Medulla oblongata (tissue), 1 donor: ENCODE results near the gene PCDH9.
"Not testable (repeated sequence)": the region's sequence is repeated elsewhere in the genome, so short reads cannot be mapped to it uniquely, and the experiment has no call there.

ENCODE experiments used
- DNase-seq: peaks from one replicate; pipeline ENCODE4 v3.0.0-alpha.2; 2015; ENCODE audit errors: extremely low spot score

Gene PCDH9

DNA sequence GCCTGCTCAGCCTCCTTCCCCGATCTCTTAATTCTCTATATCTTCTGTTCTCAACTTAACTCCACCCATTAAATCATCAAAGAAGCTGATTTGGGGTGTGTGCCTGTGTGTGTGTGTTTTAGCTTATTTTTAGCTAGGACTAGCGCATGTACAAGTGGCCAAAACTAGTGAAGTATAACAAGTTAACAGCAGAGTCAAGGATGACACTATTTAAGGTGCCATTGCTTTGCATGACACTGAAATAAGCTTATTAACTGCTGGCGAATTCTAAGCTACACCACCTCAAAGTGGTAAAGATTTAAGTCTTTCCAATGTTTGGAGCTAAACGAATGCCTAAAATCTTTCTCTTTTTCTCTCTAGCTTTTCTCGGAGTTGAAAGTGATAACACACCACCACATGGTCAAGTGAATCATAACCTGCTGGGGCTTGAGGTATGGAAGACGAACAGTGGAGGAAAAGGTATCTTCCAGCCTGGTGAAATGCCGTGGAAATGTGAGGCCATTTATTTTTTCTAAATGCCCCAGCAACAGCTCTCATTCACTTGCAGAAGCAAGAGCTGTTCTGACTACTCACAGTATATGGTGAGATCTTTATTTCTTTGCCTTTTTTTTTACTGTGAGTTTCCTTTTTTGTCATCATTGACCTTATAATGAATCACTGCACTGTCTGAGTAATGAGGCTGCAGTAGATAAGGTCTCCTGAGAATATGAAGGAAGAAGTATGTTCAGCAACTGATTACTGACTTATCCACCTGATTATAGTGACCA, 570.3 kb downstream of the PCDH9 start:
- DNase-seq: no peak

DNA sequence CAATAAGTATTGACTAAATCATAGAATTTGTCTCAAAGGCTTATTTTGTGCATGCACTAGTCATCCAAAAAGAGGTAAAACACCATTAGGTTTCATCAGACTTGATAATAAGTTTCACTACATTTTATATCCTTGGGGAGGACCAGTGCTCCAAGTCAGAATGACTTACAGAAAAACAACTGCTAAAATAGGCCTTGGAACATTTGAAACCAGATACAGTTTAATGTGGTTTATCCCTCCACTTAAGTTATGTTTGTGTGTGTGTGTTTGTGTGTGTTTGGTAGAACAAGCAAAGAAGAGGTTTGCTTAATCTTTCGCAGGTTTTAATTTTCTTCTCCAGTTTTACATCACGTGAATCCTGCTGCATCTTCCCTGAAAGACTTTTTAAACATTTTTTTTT, 570.9 kb downstream of the PCDH9 start:
- no peak for DNase-seq

DNA sequence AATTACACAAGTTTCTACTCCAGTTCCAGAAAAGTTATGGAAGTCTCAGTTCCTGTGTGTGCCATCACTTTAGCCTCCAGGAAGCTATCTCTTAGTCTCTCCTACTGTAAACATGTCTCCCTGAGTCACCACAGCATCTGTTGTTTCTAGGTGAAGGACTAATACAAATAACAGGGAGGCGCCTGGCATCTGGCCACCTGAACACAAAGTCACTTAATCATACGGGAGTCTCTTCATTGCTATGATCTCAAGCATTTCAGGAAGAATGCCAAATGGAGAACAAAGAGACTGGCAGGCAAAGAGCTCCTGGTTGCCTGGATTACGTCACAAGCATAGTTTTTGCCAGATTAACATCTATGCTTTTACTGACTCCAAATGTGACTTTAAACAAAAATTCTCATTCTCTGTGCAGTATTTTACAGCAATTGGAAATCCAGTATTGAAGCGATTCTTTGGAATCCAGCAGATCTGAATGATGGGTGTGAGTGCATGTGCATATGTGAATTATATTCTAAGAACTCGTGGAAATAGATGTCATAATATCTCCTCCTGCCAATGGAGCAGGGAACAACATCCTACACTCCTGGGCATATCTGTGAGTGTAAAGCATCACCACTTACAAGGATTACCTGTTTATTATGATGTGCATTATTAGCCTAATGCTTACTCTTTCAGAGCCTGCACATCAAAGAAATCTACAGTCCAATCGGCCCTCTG, 572.8 kb downstream of the PCDH9 start:
- peak; percentile 74 for DNase-seq

DNA sequence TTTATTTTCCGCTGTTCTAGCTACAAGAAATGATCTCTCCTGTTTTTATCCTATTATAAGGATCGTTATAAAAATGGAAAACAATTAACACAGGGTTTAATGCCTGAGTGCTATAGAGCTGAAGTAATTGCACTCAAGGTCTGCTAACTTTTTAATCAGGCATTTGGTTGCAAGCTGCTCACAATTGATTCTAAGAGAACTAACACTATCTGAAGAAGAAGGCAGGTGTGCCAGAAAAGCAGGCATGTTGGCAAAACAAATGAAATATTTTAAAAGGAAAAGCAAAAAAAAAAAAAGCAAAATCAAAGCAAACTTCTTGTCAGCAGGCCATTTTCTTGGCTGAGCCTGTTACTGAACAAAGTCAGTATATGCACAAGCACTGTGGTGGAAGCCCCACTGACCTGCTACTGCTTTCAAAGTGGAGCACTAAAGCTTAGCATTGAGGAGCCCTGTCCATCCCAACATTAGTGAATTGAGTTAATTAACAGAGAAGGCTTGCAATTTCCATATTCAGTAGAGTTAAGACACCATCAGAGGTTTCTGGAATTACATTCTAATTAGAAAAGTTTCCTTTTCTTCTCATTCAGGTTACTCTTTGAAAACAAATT, 574.2 kb downstream of the PCDH9 start:
- no peak for DNase-seq

DNA sequence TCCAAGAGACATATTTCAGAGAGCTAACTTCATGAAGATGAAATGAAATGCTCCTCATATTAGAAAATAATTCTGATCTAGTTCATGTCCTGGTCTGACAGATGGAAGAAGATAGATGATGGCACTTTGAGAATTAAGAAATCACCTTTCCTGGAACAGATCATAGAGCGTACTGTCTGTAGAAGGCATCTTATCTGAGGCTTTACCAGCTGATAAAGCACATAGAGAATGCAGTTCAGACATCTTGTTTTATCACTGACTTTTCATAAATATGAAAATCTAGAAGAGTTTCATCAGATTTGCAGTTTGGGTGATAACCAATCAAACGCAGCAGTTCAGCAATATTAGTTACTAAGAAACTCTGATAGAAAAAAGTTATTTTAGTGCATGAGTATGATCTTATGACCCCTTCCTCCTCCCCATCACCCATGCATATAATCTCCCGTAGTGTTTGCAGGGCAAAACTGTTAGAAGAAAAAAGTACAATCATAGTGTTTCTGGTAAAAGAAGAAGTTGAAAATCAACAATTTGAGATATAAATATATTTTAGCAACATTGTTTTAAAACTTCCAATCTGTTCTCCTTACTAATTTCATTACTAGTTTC, 585.2 kb downstream of the PCDH9 start:
- DNase-seq: no peak

DNA sequence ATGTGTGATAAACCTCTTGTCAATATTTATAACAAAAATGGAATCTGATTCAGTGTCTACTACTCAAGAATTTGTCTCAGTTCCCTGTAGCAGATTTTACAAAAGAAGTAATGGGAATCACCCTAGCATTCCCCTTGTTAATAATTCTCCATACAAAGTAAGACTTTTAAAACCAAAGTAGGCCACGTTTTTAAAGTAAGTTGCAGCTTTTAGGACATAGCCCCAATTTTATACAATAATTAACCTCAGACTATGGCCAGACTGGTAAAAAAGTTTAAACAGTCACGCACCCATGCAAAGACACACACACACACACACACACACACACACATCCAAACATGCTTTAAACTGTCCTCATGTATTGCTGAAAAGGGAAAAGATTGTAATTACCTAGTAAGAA, 589.9 kb downstream of the PCDH9 start:
- no peak for DNase-seq

DNA sequence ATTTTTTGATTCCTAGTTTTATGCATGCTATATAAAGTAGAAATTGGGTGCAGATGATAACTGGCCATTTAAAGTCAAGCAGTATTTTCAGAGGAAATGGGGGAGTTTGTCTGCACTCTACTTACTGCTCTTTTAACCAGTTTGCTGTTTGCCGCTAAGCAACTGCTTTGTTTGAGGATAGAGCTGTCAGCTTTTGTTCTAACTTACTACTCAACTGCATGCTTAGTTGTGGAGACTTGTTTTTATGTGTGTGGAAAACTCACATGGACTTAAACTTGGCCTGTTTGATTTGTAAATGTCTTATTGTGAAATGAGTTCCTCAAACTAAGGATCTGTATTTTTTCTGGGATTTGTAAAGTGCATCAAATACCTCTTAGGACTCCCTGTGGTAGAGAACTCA, 591.1 kb downstream of the PCDH9 start:
- DNase-seq: no peak

DNA sequence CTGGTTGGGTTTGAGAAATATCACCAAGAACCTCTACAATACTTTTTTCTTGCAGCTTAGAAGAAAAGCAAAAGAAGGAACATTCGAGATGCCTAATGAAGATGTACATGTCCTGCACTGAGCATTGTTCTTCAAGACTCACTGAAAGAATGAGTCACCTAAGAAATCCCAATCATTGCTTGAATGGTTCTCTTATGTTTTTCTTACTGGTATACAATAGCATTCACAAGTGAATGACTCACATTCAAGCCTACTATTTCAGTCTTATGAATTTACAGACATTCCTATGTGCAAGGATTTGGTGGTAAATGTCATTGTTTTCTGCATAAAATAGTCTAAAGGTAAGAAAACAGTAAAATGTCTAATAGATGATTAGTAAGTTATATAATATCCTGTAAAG, 594.6 kb downstream of the PCDH9 start:
- no peak for DNase-seq

DNA sequence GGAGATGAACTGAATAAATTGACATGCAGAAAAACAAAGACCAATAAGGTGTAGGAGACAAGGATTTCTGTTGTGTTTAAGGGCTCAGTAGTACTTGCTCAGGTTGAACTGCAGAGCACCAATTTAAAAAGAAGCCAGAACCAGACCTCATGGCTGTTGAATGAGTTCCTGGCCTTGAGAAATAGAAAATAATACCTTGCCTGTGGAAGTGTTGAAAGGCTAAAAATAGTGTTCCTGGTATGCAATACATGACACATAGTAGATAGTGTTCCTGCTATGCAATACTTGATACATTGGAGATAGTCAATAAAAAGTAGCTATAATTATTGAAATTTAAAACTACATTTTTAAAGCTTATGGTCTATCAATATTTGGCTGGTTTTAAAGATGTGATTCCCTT, 595.8 kb downstream of the PCDH9 start:
- DNase-seq: no peak

DNA sequence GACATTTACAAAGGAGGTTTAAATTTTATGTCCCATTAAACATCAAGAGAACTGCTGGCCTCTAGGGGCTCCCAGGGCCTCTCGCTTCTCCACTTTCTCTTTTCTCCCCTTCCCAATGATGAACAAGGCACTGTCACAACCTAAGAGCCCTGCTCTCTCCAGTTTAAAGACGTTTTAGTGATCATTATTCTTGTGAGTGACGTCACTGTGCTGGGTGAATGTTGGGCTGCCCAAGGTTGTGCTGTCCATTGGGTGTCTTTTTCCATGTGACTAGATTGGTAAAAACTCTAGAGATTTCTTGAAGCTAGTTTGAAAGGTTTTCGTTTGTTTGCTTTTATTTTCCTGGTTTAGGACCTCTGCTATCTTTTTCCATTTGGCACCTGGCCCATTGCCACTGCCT, 602.6 kb downstream of the PCDH9 start:
- DNase-seq: no peak

DNA sequence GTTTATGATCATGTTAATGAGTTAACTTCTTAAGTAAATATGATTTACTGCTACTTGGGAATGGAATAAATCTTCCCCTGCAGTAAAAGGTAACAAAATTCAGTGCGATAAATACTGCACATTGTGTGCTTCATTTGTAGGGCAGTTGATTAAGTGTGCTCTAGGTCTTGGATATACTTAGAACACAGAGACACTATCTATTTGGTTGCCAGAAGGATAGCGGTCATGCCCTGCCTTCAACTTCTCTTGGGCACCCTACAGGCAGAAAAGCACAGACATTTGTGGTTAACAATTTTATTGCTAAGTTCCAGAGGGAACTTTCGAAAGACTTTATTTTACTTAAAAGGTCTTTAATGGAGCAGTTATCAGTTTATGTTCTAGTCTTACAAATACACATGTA, 605.8 kb downstream of the PCDH9 start:
- no peak for DNase-seq

DNA sequence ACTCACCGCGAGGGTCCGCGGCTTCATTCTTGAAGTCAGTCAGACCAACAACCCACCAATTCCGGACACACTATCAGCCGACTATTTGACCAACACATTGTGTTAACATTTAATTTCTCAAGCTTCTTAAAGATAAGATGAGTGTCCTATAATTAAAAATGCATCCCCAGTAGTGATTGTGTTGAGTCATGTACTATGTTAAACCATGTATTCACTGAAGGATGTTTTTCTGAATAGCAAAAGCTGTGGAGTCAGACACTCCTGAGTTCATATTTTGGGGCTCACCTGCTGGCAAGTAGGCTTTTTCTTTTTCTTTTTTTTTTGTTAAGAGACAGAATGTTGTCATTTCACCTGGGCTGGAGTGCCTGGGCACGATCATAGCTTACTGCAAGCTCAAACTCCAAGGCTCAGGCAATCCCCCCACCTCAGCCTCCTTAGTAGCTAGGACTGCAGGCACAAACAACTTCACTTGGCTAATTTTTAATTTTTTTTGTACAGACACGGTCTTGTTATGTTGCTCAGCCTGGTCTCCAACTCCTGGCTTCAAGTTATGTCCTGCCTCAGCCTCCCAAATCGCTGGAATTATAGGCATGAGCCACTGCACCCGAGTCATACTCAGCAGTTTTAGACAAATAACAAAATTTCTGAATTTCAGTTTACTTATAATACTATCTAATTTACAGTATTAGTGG, 606.9 kb downstream of the PCDH9 start:
- no peak for DNase-seq

DNA sequence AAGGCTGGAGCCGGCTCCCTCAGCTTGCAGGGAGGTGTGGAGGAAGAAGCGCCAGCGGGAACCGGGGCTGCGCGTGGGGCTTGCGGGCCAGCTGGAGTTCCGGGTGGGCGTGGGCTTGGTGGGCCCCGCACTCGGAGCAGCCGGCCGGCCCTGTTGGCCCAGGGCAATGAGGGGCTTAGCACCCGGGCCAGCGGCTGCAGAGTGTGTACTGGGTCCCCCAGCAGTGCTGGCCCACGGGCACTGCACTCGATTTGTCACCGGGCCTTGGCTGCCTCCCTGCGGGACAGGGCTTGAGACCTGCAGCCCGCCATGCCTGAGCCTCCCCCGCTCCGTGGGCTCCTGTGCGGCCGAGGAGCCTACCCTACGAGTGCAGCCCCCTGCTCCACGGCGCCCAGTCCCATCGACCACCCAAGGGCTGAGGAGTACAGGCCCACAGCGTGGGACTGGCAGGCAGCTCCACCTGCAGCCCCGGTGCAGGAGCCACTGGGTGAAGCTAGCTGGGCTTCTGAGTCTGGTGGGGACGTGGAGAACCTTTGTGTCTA, 608.2 kb downstream of the PCDH9 start:
- not testable (repeated sequence) for DNase-seq

DNA sequence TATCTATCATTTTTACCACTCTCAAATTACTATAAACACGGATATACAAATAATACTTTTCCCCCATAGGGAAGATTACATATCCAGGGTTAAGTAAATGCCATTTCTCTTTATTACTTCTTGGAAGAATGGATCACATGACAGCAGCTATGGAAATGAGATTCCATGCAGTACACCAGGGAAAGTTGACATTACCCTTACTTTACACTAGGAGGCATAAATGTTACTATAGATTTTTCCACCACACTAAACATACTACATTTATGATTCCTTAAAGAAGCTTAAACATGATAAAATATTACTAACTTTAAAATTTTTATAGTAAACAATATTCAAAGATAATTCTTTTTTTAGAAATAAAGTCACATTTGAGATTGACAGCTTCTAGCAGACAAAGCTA, 611.4 kb downstream of the PCDH9 start:
- DNase-seq: no peak

DNA sequence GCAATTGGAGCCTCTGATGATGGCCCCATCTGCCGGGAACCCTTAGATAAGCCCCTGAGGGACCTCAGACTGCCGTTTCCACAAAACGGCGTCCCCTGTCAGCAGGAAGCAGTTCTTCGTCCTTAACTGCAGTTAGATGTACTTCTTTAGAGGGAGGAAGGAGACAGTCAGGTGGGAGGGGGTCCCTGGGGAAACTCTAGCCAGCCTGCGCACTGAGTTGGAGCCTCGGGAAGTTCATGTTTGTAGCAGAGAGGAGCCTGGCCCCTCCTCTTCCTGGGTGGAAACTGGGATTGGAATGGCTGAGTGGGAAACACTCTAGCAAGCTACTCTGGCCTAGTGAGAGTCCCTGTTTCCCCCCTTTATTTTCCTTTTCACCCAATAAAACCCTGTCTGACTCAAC, 612.4 kb downstream of the PCDH9 start:
- DNase-seq: no peak

DNA sequence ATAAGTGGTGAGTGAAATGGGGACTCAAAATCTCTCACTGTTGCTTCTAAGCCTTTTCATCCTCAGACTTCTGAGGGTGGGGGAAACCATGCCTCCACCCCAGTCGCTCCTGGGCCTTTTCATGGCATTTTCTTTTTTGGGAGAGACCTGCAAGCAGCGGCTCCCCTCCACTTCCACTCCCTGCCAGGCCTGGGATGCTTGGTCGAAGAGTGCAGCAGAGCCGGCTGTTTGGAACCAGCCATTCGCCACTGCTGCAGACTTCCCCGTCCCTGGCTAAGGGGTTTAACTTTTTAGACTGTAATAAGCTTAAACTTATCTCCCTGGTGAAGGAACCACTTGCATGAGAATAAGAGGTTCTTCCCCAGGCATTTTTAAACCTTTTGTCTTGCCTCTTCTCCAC, 617.2 kb downstream of the PCDH9 start:
- no peak for DNase-seq

DNA sequence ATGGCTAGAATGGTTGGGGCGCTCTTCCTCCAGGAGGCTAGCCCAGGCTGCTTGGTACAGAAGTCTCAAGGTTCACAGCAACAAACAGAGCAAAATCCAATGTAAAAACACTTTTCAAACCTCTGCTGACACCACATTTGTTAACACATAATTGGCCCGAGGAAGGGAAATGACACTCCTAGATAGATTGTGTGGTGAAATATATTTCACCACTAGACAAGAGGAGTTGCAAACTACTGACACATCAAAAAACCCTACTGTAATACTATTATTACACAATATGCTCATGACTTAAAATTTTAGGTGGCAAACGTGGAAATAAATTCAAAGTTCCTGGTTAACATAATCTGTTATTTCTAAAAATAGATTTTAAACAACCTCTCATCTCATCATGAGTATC, 643.6 kb downstream of the PCDH9 start:
- DNase-seq: no peak

DNA sequence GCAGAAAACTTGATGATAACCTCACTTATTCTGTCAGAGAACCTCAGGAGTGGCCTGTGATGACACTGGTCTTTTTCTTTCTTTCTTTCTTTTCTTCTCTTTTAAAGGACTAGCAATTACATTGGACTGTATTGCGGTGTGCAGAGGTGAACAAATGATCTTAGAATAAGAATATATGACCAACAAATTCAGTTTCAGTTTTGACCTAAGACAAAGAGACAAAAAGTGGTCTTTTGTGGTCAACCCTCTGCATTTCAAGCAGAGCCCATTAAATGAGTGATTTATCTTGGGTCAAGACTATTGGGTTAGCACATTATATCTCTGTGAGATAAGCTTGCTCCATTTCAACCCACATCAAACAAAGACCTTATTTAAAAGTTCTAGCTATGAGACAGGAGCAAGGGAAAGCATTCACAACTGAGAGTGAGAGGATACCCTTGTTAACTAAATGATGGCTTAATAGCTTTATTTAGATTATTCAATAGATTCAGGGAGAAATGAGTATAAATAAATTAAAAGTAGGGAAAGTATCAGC, 644.4 kb downstream of the PCDH9 start:
- no peak for DNase-seq

DNA sequence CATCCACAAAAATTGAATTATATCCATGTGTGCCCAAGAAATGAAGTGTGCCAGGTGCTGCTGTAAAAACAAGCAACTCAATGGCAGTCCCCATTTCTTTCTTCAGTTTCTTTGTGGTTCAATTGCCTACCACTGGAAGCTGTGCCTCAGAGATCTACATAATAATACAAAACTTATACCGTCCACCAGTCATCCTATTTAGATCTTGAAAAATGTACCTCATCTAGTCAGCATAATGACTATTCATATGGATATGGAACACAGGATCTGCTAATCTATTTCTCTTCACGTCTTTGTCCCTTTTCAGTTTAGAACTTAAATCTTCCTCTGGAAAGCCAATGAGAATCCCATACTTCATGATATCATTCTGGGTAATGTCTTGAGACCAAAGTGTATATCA, 648.5 kb downstream of the PCDH9 start:
- no peak for DNase-seq

DNA sequence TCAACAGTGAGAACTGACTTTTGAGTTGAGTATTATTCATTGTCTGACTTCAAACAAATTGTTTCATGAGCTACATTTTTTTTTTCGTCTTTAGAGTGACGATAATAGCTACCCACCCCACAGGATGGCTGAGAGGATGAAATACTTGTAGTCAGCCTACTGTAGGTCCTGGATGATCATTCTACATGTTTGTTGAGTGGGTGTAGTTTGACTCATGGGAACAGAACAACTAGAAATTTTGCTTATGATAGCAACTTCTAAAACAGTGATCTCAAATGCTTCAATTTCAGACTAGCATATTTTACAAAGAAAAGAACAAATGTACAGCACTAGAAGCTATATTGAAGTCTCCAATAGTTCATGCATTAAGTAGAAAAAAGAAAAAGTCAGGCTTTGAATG, 651.8 kb downstream of the PCDH9 start:
- no peak for DNase-seq

DNA sequence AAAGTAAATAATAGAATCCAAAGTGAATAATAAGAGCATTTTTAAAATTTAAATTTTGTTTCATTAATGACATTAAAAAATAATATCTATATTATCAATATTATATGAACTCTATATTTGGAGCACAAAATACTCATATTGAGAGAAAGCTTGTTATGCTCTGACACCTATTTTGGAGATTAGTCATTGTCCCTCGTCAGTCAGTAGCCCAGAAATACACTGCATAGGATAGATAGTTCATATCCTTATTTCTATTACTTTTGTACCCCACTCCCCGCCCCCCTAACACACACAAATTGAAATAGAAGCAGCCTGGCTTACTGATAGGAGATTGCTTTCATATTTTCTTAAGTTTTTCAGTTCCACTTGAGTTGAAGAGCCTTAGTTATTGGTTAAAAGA, 652.8 kb downstream of the PCDH9 start:
- no peak for DNase-seq

DNA sequence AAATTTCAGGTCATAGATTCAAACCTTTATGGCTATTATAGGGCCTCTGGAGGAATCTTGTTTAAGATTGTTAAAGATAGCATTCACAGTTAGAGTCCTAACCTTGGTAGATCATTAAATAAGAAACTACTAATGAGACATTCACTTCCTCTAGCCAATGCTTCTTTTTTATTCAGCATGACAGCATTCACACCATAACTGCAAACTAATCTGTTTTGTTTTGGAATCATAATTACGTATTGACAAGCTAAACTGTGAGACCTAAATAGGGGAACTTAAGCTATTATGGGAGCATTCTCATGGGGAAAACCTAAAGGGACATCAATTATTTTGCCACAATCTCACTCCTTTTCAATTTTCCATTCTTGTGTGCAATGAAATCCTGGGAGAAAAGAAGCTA, 653.8 kb downstream of the PCDH9 start:
- DNase-seq: no peak
